Measurements from ENCODE around the gene SCGN. TPM values are rescaled to one million over a fixed set of nuclear protein-coding genes. Genes with fewer than 3 reads are reported as not detected.

The SCGN gene
- total and polyA plus RNA-seq, 10 donors, result not detected

DNA sequence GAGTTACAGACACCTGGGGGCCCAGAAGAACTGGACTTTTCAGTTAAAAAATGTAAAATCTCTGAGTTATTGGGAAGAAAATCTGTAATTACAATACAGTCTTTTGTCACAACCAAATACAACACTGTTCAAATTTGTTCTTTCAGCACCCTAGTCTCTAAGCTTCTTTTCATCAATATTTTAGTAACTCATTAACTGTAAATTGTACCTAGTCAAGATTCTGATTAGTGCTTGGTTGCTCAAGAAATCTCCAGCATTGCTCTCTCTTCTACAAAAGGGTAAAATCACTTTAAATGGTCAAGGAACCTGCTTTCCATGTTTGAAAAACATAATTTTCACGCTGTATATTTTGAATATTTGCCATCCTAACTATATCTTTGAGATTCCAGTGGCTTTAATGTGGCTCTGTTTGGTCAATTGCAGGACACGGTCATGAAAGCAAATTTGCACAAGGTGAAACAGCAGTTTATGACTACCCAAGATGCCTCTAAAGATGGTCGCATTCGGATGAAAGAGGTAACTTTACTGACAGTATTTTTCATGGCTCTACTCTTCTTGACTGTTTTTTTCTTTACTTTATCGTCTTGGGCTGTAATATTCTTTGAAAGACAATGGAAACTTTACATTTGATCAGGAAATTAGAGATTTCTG, 9.2 kb downstream of the SCGN start:
- no peak for TF ChIP-seq POLR2A (IDR thresholded peaks at IDR 0.05)
- TF ChIP-seq POLR2AphosphoS5 (IDR thresholded peaks at IDR 0.05), result no peak
- TF ChIP-seq, protein P1, sequence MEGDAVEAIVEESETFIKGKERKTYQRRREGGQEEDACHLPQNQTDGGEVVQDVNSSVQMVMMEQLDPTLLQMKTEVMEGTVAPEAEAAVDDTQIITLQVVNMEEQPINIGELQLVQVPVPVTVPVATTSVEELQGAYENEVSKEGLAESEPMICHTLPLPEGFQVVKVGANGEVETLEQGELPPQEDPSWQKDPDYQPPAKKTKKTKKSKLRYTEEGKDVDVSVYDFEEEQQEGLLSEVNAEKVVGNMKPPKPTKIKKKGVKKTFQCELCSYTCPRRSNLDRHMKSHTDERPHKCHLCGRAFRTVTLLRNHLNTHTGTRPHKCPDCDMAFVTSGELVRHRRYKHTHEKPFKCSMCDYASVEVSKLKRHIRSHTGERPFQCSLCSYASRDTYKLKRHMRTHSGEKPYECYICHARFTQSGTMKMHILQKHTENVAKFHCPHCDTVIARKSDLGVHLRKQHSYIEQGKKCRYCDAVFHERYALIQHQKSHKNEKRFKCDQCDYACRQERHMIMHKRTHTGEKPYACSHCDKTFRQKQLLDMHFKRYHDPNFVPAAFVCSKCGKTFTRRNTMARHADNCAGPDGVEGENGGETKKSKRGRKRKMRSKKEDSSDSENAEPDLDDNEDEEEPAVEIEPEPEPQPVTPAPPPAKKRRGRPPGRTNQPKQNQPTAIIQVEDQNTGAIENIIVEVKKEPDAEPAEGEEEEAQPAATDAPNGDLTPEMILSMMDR (IDR thresholded peaks at IDR 0.05 in 8 of 11, conservative IDR thresholded peaks at IDR 0.05 in 3 of 11), result no peak
- WGBS, 5 donors, result 75 to 88% (median 82%) methylated on average over 5 of the region's 5 CpGs
- Histone ChIP-seq H3K36me3 (no peaks in the 10 kb centered on the region), H3K4me3 (no peak overlapping the region), H3K4me1 (peaks cover 0 to 6% (median 0%) of the 10 kb centered on the region in 6 donors), H3K27me3 (replicated peaks in 1 of 7) (peaks cover 0 to 17% (median 0%) of the 10 kb centered on the region in 7 donors), H3K9me3 (no peaks in the 10 kb centered on the region), H3K27ac (no peak overlapping the region)
- DNase-seq, result no peak
- intact Hi-C loops (cut with DNase I; ENCODE audit: low total_unique reads), result no loop called here

DNA sequence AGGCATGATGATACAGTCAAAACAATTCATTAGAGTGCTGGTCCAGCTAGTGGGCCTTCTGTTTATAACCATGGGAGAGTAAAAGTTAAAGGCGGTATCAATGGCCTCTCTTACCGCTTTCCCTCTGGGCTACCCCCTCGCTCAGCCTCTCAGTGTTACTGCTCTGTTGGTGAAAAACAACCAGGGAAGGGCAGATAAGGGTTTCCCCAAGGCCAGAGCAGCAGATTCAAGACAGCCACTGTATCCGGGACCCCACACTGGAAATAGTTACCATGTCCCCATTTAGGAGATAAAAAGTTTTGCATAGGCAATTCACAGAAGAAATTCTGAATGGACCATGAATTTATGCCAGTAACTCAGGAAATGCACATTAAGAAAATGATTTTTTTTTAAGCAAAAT, 13.4 kb downstream of the SCGN start:
- WGBS, 5 donors, result 80 to 89% (median 87%) methylated on average over 4 of the region's 4 CpGs
- intact Hi-C loops (cut with DNase I; ENCODE audit: low total_unique reads), result no loop called here
- TF ChIP-seq POLR2AphosphoS5 (IDR thresholded peaks at IDR 0.05) (no peak), POLR2A (IDR thresholded peaks at IDR 0.05) (no peak)
- TF ChIP-seq, protein P1 (IDR thresholded peaks at IDR 0.05 in 8 of 11, conservative IDR thresholded peaks at IDR 0.05 in 3 of 11), result no peak
- Histone ChIP-seq H3K27ac (no peak overlapping the region), H3K9me3 (no peaks in the 10 kb centered on the region), H3K4me1 (no peaks in the 10 kb centered on the region), H3K27me3 (replicated peaks in 1 of 7) (peaks cover 0 to 12% (median 0%) of the 10 kb centered on the region in 7 donors), H3K4me3 (no peak overlapping the region), H3K36me3 (no peaks in the 10 kb centered on the region)
- DNase-seq, result no peak

DNA sequence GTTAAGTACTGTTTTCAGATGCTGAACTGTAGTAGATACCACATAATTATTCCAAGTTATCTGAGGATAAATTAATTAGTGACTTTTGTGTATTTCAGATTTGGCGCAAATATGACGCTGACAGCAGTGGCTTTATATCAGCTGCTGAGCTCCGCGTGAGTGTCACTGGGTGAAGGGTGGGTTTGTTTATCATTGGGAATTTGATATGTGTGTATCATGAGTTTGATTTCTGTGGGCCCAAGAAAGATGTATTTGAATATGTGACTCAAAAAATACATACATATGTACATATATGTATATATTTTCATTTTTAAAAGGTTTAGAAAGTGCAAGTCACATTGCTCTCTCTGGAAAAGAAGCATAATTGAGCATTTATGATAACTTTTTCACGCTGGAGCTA, 17.4 kb downstream of the SCGN start:
- 91 to 97% (median 93%) methylated on average over 5 of the region's 5 CpGs for WGBS, 5 donors

DNA sequence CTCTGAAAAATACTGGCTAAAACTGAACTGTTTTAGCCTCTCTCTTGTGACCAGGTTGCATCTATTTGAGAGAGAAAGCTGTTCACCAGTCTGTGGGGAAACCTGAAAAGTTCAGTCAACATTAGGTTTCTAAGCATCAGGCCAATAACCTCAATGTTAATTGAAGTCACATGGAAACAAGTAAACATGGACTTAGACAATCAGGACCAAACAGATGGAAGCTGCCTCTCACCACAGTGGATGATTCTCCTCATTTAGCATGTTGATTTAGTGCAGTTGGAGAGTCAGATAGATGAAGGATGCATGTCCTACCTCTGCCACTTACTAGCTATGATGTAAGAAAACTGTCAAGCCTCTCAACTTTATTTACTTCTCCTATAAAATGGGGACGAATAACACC, 18.2 kb downstream of the SCGN start:
- no peak overlapping the region for H3K4me3 ChIP-seq
- H3K27me3 ChIP-seq (replicated peaks in 1 of 7), result peaks cover 0 to 14% (median 0%) of the 10 kb centered on the region in 7 donors
- TF ChIP-seq POLR2AphosphoS5 (IDR thresholded peaks at IDR 0.05) (no peak), POLR2A (IDR thresholded peaks at IDR 0.05) (no peak)
- TF ChIP-seq, protein P1 (IDR thresholded peaks at IDR 0.05 in 8 of 11, conservative IDR thresholded peaks at IDR 0.05 in 3 of 11), result no peak
- no peak overlapping the region for H3K27ac ChIP-seq
- no peaks in the 10 kb centered on the region for H3K4me1 ChIP-seq
- DNase-seq, result no peak
- no peaks in the 10 kb centered on the region for H3K36me3 ChIP-seq
- WGBS, 5 donors, result 0 to 84% (median 44%) methylated on average over 1 of the region's 1 CpG
- H3K9me3 ChIP-seq, result no peaks in the 10 kb centered on the region
- intact Hi-C loops (cut with DNase I; ENCODE audit: low total_unique reads), result no loop called here

More for the DNA sequence above, 17.4 kb downstream of the SCGN start:
- TF ChIP-seq POLR2AphosphoS5 (IDR thresholded peaks at IDR 0.05) (no peak), POLR2A (IDR thresholded peaks at IDR 0.05) (no peak)
- TF ChIP-seq, protein P1 (IDR thresholded peaks at IDR 0.05 in 8 of 11, conservative IDR thresholded peaks at IDR 0.05 in 3 of 11), result no peak
- Histone ChIP-seq H3K27me3 (replicated peaks in 1 of 7) (peaks cover 0 to 22% (median 0%) of the 10 kb centered on the region in 7 donors), H3K36me3 (no peaks in the 10 kb centered on the region), H3K27ac (no peak overlapping the region), H3K4me3 (no peak overlapping the region), H3K4me1 (no peaks in the 10 kb centered on the region), H3K9me3 (no peaks in the 10 kb centered on the region)
- intact Hi-C loops (cut with DNase I; ENCODE audit: low total_unique reads), result no loop called here
- no peak for DNase-seq
